Heart left ventricle (tissue), 16 donors: ENCODE measurements around the gene SLC25A22. TPM values are rescaled to one million over a fixed set of nuclear protein-coding genes. Genes with fewer than 3 reads are reported as not detected.

ENCODE experiments used
- ATAC-seq, 4 donors: fragments of 200-7000 bp; cut with Tn5 transposase; one replicate each; pipeline ENCODE4 v1.9.1; 2020 to 2022; ENCODE audit warnings: moderate library complexity in 4 of 4, mild to moderate bottlenecking in 3 of 4, moderate number of reproducible peaks in 1 of 4
- DNase-seq, 5 donors: peaks; one replicate each; pipeline ENCODE4 v3.0.0-alpha.2; 2020
- H3K27ac ChIP-seq, 12 donors: fragments of 200-600 bp; sonication (generic) in 4 of 12; one replicate each; pipeline versions ENCODE4 v1.5.0 to v1.8.0; 2016 to 2022; ENCODE audit warnings: mild to moderate bottlenecking in 2 of 12
- H3K27me3 ChIP-seq, 9 donors: fragments of 200-600 bp; sonication (generic) in 2 of 9; one replicate each; pipeline versions ENCODE4 v1.5.1 to v1.8.0; 2016 to 2022; ENCODE audit warnings: mild to moderate bottlenecking in 3 of 9
- H3K36me3 ChIP-seq, 9 donors: fragments of 200-600 bp; sonication (generic) in 2 of 9; one replicate each; pipeline versions ENCODE4 v1.5.0 to v1.8.0; 2018 to 2022; ENCODE audit warnings: mild to moderate bottlenecking in 2 of 9
- H3K4me1 ChIP-seq, 12 donors: fragments of 200-600 bp; sonication (generic) in 4 of 12; one replicate each; pipeline versions ENCODE4 v1.5.0 to v1.8.0; 2016 to 2022; ENCODE audit warnings: mild to moderate bottlenecking in 3 of 12
- H3K4me3 ChIP-seq, 12 donors: fragments of 200-600 bp; sonication (generic) in 4 of 12; one replicate each; pipeline versions ENCODE4 v1.5.0 to v1.8.0; 2017 to 2022; ENCODE audit warnings: mild to moderate bottlenecking in 9 of 12, moderate library complexity in 4 of 12
- H3K9me3 ChIP-seq, 12 donors: fragments of 200-600 bp; sonication (generic) in 4 of 12; one replicate each; pipeline versions ENCODE4 v1.5.0 to v1.8.0; 2016 to 2022; ENCODE audit warnings: mild to moderate bottlenecking in 1 of 12
- CTCF ChIP-seq, 12 donors: fragments of 200-600 bp; sonication (generic) in 4 of 12; IDR thresholded peaks; one replicate each; pipeline versions ENCODE4 v1.5.0 to v1.8.0; 2018 to 2022; ENCODE audit warnings: antibody characterized with exemption in 12 of 12, mild to moderate bottlenecking in 5 of 12
- POLR2A ChIP-seq, 2 donors: fragments of 450-650 bp; IDR thresholded peaks; one replicate each; pipeline ENCODE4 v1.6.1; 2017; ENCODE audit warnings: antibody characterized with exemption in 2 of 2, mild to moderate bottlenecking in 2 of 2, moderate library complexity in 2 of 2
- WGBS, 4 donors: extraction: QIAGEN DNeasy Blood & Tissue Kit in 2 of 4; methylation state at CpG; one replicate each; pipeline versions ENCODE4 v1.1.5 to v1.1.7; 2013 to 2018; 5-methylcytosine and 5-hydroxymethylcytosine counted together
- intact Hi-C, 10 donors: fragments of 100-400 bp; cut with DNase I; formaldehyde crosslinking; loops; one replicate each; pipeline versions ENCODE4 v1.11.1 to v1.14.2; 2022
- polyA plus RNA-seq, 2 donors: library from polyadenylated mRNA; stranded (reverse); fragments of 200-250 nt; gene quantifications; one replicate each; pipeline ENCODE4 v1.2.3, GENCODE V29; 2013
- total RNA-seq, 9 donors: library from RNA; depleted of rRNA in 2 of 9; stranded (reverse); fragments of >200 nt in 2 of 9; fragmentation: NEBNext Ultra II Directional in 3 of 9; extraction: Animal tissue kit (Norgen Biotek cat#: 25700) in 3 of 9; gene quantifications; one replicate each; pipeline versions ENCODE4 v1.1.0 to v1.2.4, GENCODE V29; 2016 to 2023
- donor health status: ischemic (EF 13 %, LVEDD 7.1; RV severe dilation, severe dysfunction).
- donor health status: healthy with polysubstance abuse.
- donor health status: DM: no; HTN: yes; CAD: no.
- donor health status: DM: no; HTN: no; CAD: no.
- donor health status: ischemic (EF 25% LVEDD 6.9; RV normal size, moderate dysfunction).
- donor health status: ischemic (EF 25% LVEDD 5.7; RV mildly dilated, moderate dysfunction).
- donor health status: healthy.
- donor health status: DM: yes; HTN: yes; CAD: no.
- donor health status: ischemic (EF 35%, LVEDD 5.7; RV mildly dilated, moderate dysfunction).
- donor health status: nonischemic (EF 11% LVEDD 7.7; RV severe dilation, severe dysfunction).
- donor health status: DM: yes; HTN: yes; CAD: no.
- donor health status: PGD.
- donor health status: ischemic (EF 29% LVEDD 5.4; RV normal size, mild dysfunction).
- donor health status: nonischemic (EF 23%, LVEDD 6.1; RV moderate dilation, normal function).

The SLC25A22 gene
- total and polyA plus RNA-seq, 11 donors, result 2.1 to 12.8 (median 4.4) TPM

- peak overlapping the region in 5 of 12 donors; percentile 55 to 63 (median 61) for H3K4me3 ChIP-seq
- intact Hi-C loops, result no loop called here
- peaks cover 4 to 78% (median 63%) of the 10 kb centered on the region in 12 donors for H3K4me1 ChIP-seq
- ATAC-seq, result no peak
- H3K9me3 ChIP-seq, result no peaks in the 10 kb centered on the region
- peak overlapping the region in 11 of 12 donors; percentile 71 to 91 (median 82) for H3K27ac ChIP-seq
- peaks cover 0 to 43% (median 30%) of the 10 kb centered on the region in 9 donors for H3K36me3 ChIP-seq
- 74 to 88% (median 82%) methylated on average over 7 to 9 of the region's 9 CpGs for WGBS, 4 donors
- H3K27me3 ChIP-seq, result peaks cover 0 to 27% (median 0%) of the 10 kb centered on the region in 9 donors
- TF ChIP-seq CTCF (IDR thresholded peaks at IDR 0.05), result no peak
- no peak for TF ChIP-seq POLR2A (IDR thresholded peaks at IDR 0.05)
- no peak for DNase-seq
These were observed 28.1 kb upstream of the SLC25A22 start for GRCh38 chr11:826227-826621.

- Histone ChIP-seq H3K36me3 (peaks cover 0 to 43% (median 30%) of the 10 kb centered on the region in 9 donors), H3K27ac (peak overlapping the region in 2 of 12 donors; percentile 82 to 91), H3K27me3 (peaks cover 0 to 21% (median 0%) of the 10 kb centered on the region in 9 donors), H3K9me3 (no peaks in the 10 kb centered on the region), H3K4me1 (peaks cover 10 to 78% (median 63%) of the 10 kb centered on the region in 12 donors), H3K4me3 (no peak overlapping the region)
- WGBS, 4 donors, result 74 to 88% (median 85%) methylated on average over 6 to 12 of the region's 12 CpGs
- TF ChIP-seq POLR2A (IDR thresholded peaks at IDR 0.05) (no peak), CTCF (IDR thresholded peaks at IDR 0.05) (no peak)
- DNase-seq (no peak), ATAC-seq (no peak)
- intact Hi-C loops, result no loop called here
These were observed 27.5 kb upstream of the SLC25A22 start for GRCh38 chr11:825366-826226.

- peaks cover 10 to 76% (median 59%) of the 10 kb centered on the region in 12 donors for H3K4me1 ChIP-seq
- 84 to 93% (median 86%) methylated on average over 10 to 11 of the region's 11 CpGs for WGBS, 4 donors
- H3K27ac ChIP-seq, result no peak overlapping the region
- no peak for TF ChIP-seq CTCF (IDR thresholded peaks at IDR 0.05)
- TF ChIP-seq POLR2A (IDR thresholded peaks at IDR 0.05), result no peak
- no peak overlapping the region for H3K4me3 ChIP-seq
- intact Hi-C loops, result no loop called here
- H3K36me3 ChIP-seq, result peaks cover 0 to 43% (median 30%) of the 10 kb centered on the region in 9 donors
- DNase-seq (no peak), ATAC-seq (no peak)
- no peaks in the 10 kb centered on the region for H3K9me3 ChIP-seq
- H3K27me3 ChIP-seq, result peaks cover 0 to 14% (median 0%) of the 10 kb centered on the region in 9 donors
These were observed 26.9 kb upstream of the SLC25A22 start for GRCh38 chr11:824942-825341.

- WGBS, 4 donors, result 79 to 85% (median 83%) methylated on average over 46 to 59 of the region's 59 CpGs
- H3K4me1 ChIP-seq, result peaks cover 10 to 70% (median 54%) of the 10 kb centered on the region in 12 donors
- no peak overlapping the region for H3K27ac ChIP-seq
- no peaks in the 10 kb centered on the region for H3K9me3 ChIP-seq
- H3K27me3 ChIP-seq, result peaks cover 0 to 9% (median 0%) of the 10 kb centered on the region in 9 donors
- DNase-seq (no peak), ATAC-seq (no peak)
- TF ChIP-seq POLR2A (IDR thresholded peaks at IDR 0.05) (no peak), CTCF (IDR thresholded peaks at IDR 0.05) (no peak)
- intact Hi-C loops, result no loop called here
- peaks cover 0 to 43% (median 30%) of the 10 kb centered on the region in 9 donors for H3K36me3 ChIP-seq
- H3K4me3 ChIP-seq, result no peak overlapping the region
These were observed 26.3 kb upstream of the SLC25A22 start for GRCh38 chr11:824292-824880.
